K562 (cell line): ENCODE results near the gene METAP2. TPM values are rescaled to one million over a fixed set of nuclear protein-coding genes. Genes with fewer than 3 reads are reported as not detected.

Source experiments
- CHD2 ChIP-seq: IDR thresholded peaks from 2 replicates; pipeline ENCODE4 v1.6.1; 2011; ENCODE audit warnings: low read depth, low read length
- MGA ChIP-seq: fragments of 450-650 bp; IDR thresholded peaks from 2 replicates; pipeline ENCODE4 v1.6.1; 2016; ENCODE audit warnings: mild to moderate bottlenecking, moderate library complexity
- ZNF707 ChIP-seq: fragments of 250-450 bp; sonication (Bioruptor Pico); conservative IDR thresholded peaks from 2 replicates; pipeline ENCODE4 v1.8.0; 2022; ENCODE audit warnings: inconsistent platforms, mild to moderate bottlenecking, moderate library complexity
- ZNF76 ChIP-seq: fragments of 250-450 bp; sonication (Bioruptor Pico); IDR thresholded peaks from 2 replicates; pipeline ENCODE4 v1.4.0; 2020; ENCODE audit warnings: mild to moderate bottlenecking, moderate library complexity, borderline replicate concordance
- polyA plus RNA-seq, 8 experiments: library from polyadenylated mRNA; depleted of rRNA in 4 of 8; stranded (reverse) in 5 of 8; unstranded in 3 of 8; fragments of >200 nt; fragmentation: Nextera tagmentation in 2 of 8; fragmentation: Illumina TruSeq in 1 of 8; extraction: Ambion mirVana in 2 of 8; extraction: Trizol in 1 of 8; gene quantifications; 2 replicates each; pipeline versions ENCODE4 v1.2.1 to v1.2.3, GENCODE V29; 2011 to 2014; ENCODE audit warnings: inconsistent platforms in 1 of 8, missing spikeins in 1 of 8
- total RNA-seq, 7 experiments: library from RNA; depleted of rRNA in 6 of 7; stranded (reverse); fragments of >200 nt in 6 of 7; fragmentation: Illumina TruSeq in 2 of 7; extraction: Trizol in 2 of 7; gene quantifications; 2 replicates each; pipeline versions ENCODE4 v1.2.1 to v1.2.3, GENCODE V29; 2011 to 2021; ENCODE audit warnings: low replicate concordance in 1 of 7

Gene METAP2
- total and polyA plus RNA-seq, 9 of the 15 experiments (the other 6 are each of a cell fraction or from before 2014, with no cell fraction given) = 75.5 to 205 (median 164) TPM

GRCh38 chr12:95497031-95497430, 23.1 kb downstream of the METAP2 start (continued):
- TF ChIP-seq MGA (no peak), CHD2 (no peak), ZNF76 (no peak), ZNF707 (CRISPR knock-in tag) (no peak)
